Upper lobe of left lung (tissue), 6 donors: ENCODE data around the gene VAC14. TPM values are rescaled to one million over a fixed set of nuclear protein-coding genes. Genes with fewer than 3 reads are reported as not detected.

ENCODE experiments used
- ATAC-seq, 2 donors: fragments of 200-7000 bp; cut with Tn5 transposase; one replicate each; pipeline ENCODE4 v1.9.1; 2022; ENCODE audit warnings: mild to moderate bottlenecking in 2 of 2, moderate library complexity in 2 of 2; ENCODE audit not compliant: low FRiP score in 2 of 2
- DNase-seq, 2 donors: peaks; one replicate each; pipeline ENCODE4 v3.0.0-alpha.2; 2019 to 2020
- H3K27ac ChIP-seq, 4 donors: fragments of 200-600 bp; sonication (generic); one replicate each; pipeline ENCODE4 v1.5.1; 2016 to 2019
- H3K27me3 ChIP-seq, 4 donors: fragments of 200-600 bp; sonication (generic); one replicate each; pipeline ENCODE4 v1.5.1; 2017 to 2019
- H3K36me3 ChIP-seq, 4 donors: fragments of 200-600 bp; sonication (generic); one replicate each; pipeline ENCODE4 v1.5.1; 2016 to 2019
- H3K4me1 ChIP-seq, 4 donors: fragments of 200-600 bp; sonication (generic); one replicate each; pipeline ENCODE4 v1.5.1; 2018 to 2019
- H3K4me3 ChIP-seq, 4 donors: fragments of 200-600 bp; sonication (generic); one replicate each; pipeline ENCODE4 v1.5.1; 2017 to 2019; ENCODE audit warnings: mild to moderate bottlenecking in 2 of 4, moderate library complexity in 1 of 4
- H3K9me3 ChIP-seq, 4 donors: fragments of 200-600 bp; sonication (generic); one replicate each; pipeline ENCODE4 v1.5.1; 2018 to 2019
- EP300 ChIP-seq, 4 donors: sonication (generic); formaldehyde crosslinking; IDR thresholded peaks; one replicate each; pipeline ENCODE4 v1.5.1; 2017; ENCODE audit warnings: antibody characterized with exemption in 4 of 4, control low read depth in 2 of 4
- POLR2A ChIP-seq, 4 donors: fragments of 450-650 bp; IDR thresholded peaks; one replicate each; pipeline ENCODE4 v1.5.1; 2016 to 2017; ENCODE audit warnings: antibody characterized with exemption in 4 of 4, mild to moderate bottlenecking in 2 of 4
- POLR2AphosphoS5 ChIP-seq, 2 donors: sonication (generic); formaldehyde crosslinking; IDR thresholded peaks; one replicate each; pipeline ENCODE4 v1.5.1; 2017; ENCODE audit warnings: antibody characterized with exemption in 2 of 2
- WGBS, 2 donors: methylation state at CpG; one replicate each; pipeline ENCODE4 v1.1.5; 2017 to 2018; 5-methylcytosine and 5-hydroxymethylcytosine counted together
- total RNA-seq, 6 donors: library from RNA; depleted of rRNA in 4 of 6; stranded (reverse); fragments of >200 nt in 4 of 6; gene quantifications; one replicate each; pipeline versions ENCODE4 v1.1.0 to v1.2.1, GENCODE V29; 2016 to 2021
- TF ChIP-seq, protein P1 (sequence below), 6 experiments: fragments of 450-650 bp in 4 of 6; fragments of 200-600 bp in 2 of 6; sonication (generic) in 2 of 6; IDR thresholded peaks; one replicate each; pipeline ENCODE4 v1.5.1; 2016 to 2019; ENCODE audit warnings: antibody characterized with exemption in 6 of 6
- donor health status: DM: no; HTN: no; CAD: no; lungs with moderate emphysema.
- donor health status: DM: no; HTN: yes; CAD: no; lungs with severe emphysema.

Gene VAC14
- total RNA-seq, 6 donors from 2014 or later, result 39.6 to 145 (median 57.4) TPM

DNA sequence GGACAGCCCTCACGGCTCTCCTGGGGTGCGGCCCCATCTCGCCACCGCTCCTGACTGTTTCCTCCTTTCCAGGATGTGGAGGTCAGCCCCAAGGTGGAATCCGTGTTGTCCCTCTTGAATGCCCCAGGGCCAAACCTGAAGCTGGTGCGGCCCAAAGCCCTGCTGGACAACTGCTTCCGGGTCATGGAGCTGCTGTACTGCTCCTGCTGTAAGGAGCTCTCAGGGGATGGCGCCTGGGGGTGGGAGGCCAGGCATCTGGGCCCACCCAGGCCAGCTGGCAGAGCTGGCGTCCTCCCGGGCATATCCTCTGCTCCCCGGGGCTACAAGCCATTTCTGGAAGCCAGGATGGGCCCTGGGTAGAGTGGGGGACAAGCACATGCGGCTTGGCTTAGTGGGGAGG lies 141.4 kb downstream of the VAC14 start:
- TF ChIP-seq EP300 (IDR thresholded peaks at IDR 0.05), result no peak
- TF ChIP-seq POLR2AphosphoS5 (IDR thresholded peaks at IDR 0.05), result no peak
- ATAC-seq (no peak), DNase-seq (no peak)
- Histone ChIP-seq H3K27me3 (no peaks in the 10 kb centered on the region), H3K27ac (no peak overlapping the region), H3K4me3 (no peak overlapping the region), H3K4me1 (peaks cover 0 to under 1% (median 0%) of the 10 kb centered on the region in 4 donors), H3K36me3 (peaks cover 8 to 32% (median 21%) of the 10 kb centered on the region in 4 donors), H3K9me3 (no peaks in the 10 kb centered on the region)
- WGBS, 2 donors, result 80 to 90% methylated on average over 7 to 10 of the region's 12 CpGs

DNA sequence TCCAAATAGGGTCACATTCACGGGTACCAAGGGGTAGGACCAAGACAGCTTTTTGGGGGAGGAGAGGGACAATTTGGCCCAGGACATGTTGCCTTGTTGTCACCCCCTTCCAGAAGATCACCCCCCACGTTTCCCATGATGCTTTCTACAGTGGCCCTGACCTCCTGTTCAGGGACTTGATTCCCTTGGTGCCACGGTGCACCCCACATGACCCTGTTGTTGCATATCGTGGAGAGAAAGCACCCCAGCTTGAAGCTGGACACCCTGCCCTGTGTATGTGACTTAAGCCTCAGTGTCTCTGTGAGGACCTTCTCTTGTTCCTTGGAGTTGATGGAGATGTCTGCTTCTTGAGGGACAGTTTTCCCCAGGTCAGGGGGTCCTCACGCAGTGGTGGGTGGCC lies 142.0 kb downstream of the VAC14 start:
- 77 to 82% methylated on average over 3 to 5 of the region's 5 CpGs for WGBS, 2 donors
- TF ChIP-seq EP300 (IDR thresholded peaks at IDR 0.05), result no peak
- Histone ChIP-seq H3K27ac (no peak overlapping the region), H3K9me3 (no peaks in the 10 kb centered on the region), H3K36me3 (peaks cover 2 to 25% (median 14%) of the 10 kb centered on the region in 4 donors), H3K4me3 (no peak overlapping the region), H3K27me3 (no peaks in the 10 kb centered on the region), H3K4me1 (peaks cover 0 to 7% (median 3%) of the 10 kb centered on the region in 4 donors)
- ATAC-seq (no peak), DNase-seq (no peak)

DNA sequence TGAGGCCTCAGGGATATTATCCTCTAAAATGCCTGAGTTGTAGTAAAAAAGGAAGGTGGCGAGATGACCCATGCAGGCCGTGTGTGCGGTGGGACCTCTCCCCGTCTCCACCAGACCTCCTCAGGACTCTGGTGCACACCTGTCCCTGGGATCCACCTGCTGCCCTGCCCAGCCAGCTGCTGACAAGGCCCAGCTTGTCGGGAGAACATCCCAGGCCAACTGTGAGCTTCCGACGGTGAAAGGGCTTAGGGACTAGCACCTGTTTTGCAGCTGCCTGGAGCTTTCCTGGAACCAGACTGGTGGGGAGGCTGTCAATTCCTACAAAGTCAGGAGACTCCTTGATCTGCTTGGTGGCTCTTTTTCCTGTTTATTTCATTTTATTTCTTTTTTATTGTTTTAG lies 143.0 kb downstream of the VAC14 start:
- Histone ChIP-seq H3K27me3 (no peaks in the 10 kb centered on the region), H3K4me3 (no peak overlapping the region), H3K4me1 (peaks cover 0 to 9% (median 5%) of the 10 kb centered on the region in 4 donors), H3K36me3 (peaks cover 0 to 16% (median 5%) of the 10 kb centered on the region in 4 donors), H3K9me3 (no peaks in the 10 kb centered on the region), H3K27ac (no peak overlapping the region)
- ATAC-seq, result no peak
- TF ChIP-seq EP300 (IDR thresholded peaks at IDR 0.05) (no peak), POLR2A (IDR thresholded peaks at IDR 0.05) (no peak), POLR2AphosphoS5 (IDR thresholded peaks at IDR 0.05) (no peak)
- TF ChIP-seq, protein P1, sequence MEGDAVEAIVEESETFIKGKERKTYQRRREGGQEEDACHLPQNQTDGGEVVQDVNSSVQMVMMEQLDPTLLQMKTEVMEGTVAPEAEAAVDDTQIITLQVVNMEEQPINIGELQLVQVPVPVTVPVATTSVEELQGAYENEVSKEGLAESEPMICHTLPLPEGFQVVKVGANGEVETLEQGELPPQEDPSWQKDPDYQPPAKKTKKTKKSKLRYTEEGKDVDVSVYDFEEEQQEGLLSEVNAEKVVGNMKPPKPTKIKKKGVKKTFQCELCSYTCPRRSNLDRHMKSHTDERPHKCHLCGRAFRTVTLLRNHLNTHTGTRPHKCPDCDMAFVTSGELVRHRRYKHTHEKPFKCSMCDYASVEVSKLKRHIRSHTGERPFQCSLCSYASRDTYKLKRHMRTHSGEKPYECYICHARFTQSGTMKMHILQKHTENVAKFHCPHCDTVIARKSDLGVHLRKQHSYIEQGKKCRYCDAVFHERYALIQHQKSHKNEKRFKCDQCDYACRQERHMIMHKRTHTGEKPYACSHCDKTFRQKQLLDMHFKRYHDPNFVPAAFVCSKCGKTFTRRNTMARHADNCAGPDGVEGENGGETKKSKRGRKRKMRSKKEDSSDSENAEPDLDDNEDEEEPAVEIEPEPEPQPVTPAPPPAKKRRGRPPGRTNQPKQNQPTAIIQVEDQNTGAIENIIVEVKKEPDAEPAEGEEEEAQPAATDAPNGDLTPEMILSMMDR (IDR thresholded peaks at IDR 0.05), result no peak
- DNase-seq, result no peak
- WGBS, 2 donors, result 83 to 88% methylated on average over 5 to 7 of the region's 7 CpGs

DNA sequence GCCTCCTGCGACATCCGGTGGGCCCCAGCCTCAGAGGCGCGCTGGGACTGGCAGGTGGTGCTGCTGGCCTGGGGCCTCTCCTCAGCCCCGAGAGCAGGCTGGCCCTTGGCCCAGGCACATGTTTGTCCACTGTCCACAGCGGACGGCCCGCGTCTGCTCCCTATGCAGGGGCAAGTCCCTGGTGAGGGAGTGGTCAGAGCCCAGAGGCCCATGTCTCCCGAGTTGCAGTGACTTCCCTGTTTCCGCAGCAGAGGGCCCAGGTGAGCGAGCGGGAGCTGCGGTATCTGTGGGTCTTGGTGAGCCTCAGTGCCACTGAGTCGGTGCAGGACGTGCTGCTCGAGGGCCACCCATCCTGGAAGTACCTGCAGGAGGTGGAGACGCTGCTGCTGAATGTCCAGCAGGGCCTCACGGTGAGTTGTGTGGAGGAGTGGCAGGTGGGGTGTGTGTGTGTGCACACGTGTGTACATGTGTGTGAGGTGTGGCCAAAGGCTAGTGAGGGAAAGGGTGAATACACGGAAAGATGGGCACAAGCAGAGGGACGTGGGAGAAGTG lies 144.2 kb downstream of the VAC14 start:
- H3K27ac ChIP-seq, result no peak overlapping the region
- TF ChIP-seq EP300 (IDR thresholded peaks at IDR 0.05) (no peak), POLR2A (IDR thresholded peaks at IDR 0.05) (no peak), POLR2AphosphoS5 (IDR thresholded peaks at IDR 0.05) (no peak)
- TF ChIP-seq, protein P1 (IDR thresholded peaks at IDR 0.05), result no peak
- peaks cover 0 to 4% (median 0%) of the 10 kb centered on the region in 4 donors for H3K36me3 ChIP-seq
- peaks cover 0 to 9% (median 5%) of the 10 kb centered on the region in 4 donors for H3K4me1 ChIP-seq
- no peaks in the 10 kb centered on the region for H3K9me3 ChIP-seq
- ATAC-seq (no peak), DNase-seq (peak in 1 of 2 donors; percentile 83)
- WGBS, 2 donors, result 71 to 83% methylated on average over 11 to 22 of the region's 22 CpGs
- H3K27me3 ChIP-seq, result no peaks in the 10 kb centered on the region
- H3K4me3 ChIP-seq, result no peak overlapping the region

DNA sequence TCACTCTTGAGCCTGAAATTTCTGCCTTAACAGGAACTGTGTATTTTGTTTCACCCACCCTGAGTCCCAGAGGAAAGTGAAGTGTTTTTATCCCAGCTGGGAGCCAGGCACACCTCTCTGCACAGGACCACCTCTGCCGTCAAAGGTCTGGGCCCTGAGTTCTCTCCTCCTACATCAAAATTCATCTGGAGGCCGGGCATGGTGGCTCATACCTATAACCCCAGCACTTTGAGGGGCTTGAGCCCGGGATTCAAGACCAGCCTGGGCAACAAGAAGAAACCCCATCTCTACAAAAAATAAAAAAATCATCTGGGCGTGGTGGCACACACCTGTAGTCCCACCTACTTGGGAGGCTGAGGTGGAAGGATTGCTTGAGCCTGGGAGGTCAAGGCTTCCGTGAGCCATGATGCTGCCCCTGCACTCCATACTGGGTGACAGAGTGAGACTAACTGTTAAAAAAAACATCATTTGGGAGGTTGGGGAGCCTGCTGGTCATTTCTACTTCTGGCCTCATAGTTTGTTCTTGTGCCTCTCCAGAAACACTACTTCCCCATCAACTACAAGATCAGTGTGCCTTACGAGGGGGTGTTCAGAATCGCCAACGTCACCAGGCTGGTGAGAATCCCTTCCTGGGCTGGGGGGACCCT lies 144.8 kb downstream of the VAC14 start:
- DNase-seq (no peak), ATAC-seq (no peak)
- Histone ChIP-seq H3K4me3 (no peak overlapping the region), H3K4me1 (peaks cover 0 to 9% (median 5%) of the 10 kb centered on the region in 4 donors), H3K27me3 (no peaks in the 10 kb centered on the region), H3K9me3 (no peaks in the 10 kb centered on the region), H3K36me3 (no peaks in the 10 kb centered on the region), H3K27ac (no peak overlapping the region)
- TF ChIP-seq POLR2AphosphoS5 (IDR thresholded peaks at IDR 0.05), result no peak
- 85 to 92% methylated on average over 7 to 8 of the region's 8 CpGs for WGBS, 2 donors

DNA sequence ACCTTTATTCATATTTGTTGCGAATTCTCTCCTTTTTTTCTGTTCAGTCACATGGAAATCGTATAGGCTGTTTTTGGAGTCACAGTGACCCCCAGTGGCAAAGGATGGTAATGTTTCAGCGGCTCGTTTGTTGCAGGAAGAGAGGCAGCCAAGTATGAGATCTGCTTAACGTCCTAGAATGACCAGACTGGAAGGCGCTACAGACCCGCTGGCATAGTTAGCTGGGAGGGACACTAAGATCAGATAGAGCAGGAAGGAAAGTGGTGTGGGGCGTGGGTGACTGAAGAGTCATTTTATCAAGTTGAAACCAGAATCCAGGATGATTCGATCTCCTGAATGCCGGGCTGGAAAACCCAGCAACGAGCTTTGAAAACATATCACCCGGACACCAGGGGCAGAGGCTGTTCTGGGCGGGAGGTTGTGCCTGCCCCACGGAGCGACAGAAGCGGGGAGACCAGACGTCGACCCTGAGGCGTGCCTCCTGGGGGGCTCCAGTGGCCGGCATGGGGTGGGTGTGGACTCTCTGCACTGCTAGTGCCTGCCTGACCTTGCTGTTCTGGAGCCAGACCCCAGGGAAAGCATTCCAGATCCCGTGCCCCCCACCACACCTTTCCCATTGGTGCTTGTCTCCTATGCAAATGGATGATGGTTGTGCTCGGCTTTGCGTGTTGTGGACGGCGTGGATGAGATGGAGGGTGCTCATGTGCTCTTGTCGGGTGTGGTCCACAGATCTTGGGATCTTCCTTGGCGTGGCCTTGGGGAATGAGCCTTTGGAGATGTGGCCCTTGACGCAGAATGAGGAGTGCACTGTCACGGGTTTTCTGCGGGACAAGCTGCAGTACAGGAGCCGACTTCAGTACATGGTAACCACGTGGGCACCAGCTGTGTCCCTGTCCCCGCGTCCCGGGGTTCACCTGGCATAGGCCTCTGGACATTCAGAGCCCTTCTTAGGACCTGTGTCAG lies 146.9 kb downstream of the VAC14 start:
- peak; percentile 85 to 91 for ATAC-seq
- Histone ChIP-seq H3K9me3 (no peaks in the 10 kb centered on the region), H3K27ac (peak overlapping the region; percentile 31 to 73 (median 52)), H3K36me3 (no peaks in the 10 kb centered on the region), H3K4me3 (peak overlapping the region in 2 of 4 donors; percentile 22 to 26), H3K27me3 (no peaks in the 10 kb centered on the region), H3K4me1 (peaks cover 0 to 9% (median 5%) of the 10 kb centered on the region in 4 donors)
- peak; percentile 57 to 72 for DNase-seq
- 40 to 42% methylated on average over 32 to 34 of the region's 35 CpGs for WGBS, 2 donors
- TF ChIP-seq, protein P1 (IDR thresholded peaks at IDR 0.05), result peak; percentile 76 to 92 (median 90)
- TF ChIP-seq POLR2A (IDR thresholded peaks at IDR 0.05) (no peak), POLR2AphosphoS5 (IDR thresholded peaks at IDR 0.05) (peak; percentile 20 to 24)
